ENCODE data around the gene ITFG1.
"Not testable (repeated sequence)": the region's sequence is repeated elsewhere in the genome, so short reads cannot be mapped to it uniquely, and the experiment has no call there.

Gene ITFG1

DNA sequence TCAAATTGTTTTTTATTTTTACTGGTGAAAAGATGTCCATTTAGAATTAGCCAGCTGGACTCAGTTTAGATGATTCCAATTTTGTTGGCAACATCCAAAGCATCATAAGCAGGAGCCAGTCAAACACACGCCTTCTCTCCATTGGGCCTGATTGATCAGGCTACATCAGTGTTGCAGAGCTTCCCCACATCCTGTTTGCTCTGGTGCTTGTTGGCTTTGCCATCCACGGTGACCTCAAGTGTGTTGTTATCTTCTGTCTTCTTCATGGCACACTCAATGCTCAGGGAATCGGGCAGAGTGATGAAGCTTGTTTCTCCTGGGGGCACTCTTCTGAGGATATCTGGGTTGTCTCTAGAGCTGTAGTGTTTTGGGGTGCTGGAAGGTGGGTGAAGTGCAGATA is 310.8 kb downstream of the ITFG1 start:
- no peak for DNase-seq (ENCODE audit: low spot score)

DNA sequence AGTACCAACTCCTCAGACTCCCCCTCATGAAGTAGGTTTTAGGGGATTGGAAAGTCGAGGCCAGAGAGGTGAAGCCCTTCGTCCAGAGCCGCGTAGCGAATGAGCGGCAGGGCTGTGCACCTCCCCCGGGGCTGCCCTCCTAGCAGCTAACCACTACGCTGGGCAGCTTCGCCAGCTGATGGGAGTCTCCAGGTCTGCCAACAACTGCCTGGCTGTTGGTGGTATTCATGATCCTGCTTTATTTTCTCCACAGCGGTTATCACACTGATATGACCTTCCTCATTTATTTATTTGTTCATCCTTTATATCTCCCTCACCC is 316.3 kb downstream of the ITFG1 start:
- DNase-seq (ENCODE audit: low spot score): no peak

DNA sequence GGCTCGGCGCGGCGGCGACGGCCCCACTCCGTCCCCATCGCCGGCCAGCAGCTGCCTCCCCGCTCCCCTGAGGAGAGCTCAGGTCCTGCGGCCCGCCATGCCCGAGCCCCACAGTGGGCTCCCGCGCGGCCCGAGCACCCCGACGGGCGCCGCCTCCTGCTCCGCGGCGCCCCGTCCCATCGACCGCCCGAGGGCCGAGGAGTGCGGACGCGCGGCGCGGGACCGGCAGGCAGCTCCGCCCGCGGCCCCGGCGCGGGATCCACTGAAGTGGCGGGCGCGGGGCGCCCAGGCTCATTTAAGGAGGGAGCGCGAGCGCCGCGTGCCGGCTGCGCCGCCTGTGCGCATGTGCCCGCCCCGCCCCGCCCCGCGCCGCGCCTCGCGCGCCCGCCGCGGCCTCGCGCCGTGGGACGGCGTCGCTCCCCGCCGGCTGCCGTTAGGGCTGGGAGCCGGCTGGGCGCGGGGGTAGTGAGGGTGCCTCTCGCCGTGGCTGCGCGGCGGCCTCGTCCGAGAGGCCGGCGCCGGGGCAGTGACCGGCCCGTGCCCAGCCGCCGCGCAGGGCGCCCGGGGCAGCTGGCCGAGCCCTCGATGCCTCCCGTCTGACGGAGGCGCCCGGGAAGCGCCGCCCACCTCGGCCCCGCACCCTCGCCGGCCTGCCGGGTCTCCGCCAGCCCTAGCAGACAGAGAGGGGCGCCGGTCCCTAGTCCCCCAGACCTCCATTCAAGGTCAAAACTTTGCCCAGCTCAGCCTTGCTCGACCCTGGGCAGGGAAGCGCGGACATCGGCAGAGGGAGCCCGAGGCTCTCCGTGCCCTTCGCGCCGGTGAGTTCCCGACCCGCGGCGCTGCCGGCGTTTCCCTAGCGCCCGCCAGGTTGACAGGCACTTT is 316.9 kb downstream of the ITFG1 start, which contains the start of gene NETO2:
TSS of gene NETO2 (minus strand) at position 269 of the 882 bp plus-strand sequence. CDS start 333 bp downstream, outside the sequence.
- peak; percentile 57 for DNase-seq (ENCODE audit: low spot score)

DNA sequence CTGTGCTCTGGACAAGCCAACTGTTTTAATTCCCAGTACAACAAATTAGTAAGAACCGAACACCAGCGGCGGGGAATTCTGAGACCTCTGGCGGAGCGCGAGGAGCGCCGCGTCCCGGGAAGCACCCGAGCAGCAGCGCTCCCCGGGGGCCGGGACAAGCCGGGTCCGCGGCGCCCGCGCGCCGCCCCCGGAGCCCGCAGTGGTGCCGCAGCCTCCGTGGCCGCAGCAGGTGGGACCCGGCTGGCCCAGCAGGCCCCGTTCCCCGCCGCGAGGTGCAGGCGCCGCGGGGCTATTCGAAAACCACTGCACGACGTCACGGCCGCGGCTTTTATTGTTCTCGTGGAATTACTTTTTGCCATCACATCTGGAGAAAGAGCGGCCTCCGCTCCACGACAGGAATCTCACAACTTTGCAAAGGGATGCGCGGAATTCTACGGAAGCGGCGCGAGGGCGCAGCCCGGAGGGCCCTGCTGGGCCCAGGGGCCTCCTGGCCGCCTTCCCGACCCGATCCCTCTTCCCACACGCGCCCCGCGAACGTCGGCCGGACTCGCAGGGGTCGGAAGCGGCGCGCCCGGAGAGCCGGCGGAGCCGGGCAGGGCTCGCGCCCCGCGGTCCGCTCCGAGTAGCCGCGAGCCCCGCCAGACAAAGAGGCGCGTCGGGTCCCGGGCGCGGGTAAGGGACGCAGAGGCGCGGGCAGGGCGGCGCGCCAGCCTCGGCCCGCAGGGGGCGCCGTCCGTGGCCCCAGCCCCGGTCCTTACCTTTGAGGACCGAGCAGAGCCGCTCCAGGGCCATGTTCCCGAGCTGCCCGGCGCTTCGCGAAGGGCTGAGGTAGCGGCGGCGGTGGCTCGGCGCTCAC is 317.8 kb downstream of the ITFG1 start:
- DNase-seq (ENCODE audit: low spot score): peak; percentile 62

DNA sequence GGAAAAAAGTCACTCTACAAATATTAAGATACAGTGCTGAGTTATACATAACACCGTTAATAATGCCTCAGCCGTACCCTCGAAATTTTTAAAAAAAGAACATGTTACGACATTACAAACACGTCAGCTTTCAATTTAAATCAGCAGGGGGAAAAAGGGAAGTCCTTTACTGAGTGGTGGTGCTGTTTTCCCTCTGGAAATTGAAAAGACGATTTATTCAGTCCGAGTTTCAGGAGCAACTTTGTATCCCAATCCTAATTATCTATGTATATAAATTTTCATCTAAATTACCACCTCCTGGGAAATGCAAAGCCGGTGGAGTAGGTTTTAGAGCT is 318.4 kb downstream of the ITFG1 start:
- DNase-seq (ENCODE audit: low spot score): no peak

DNA sequence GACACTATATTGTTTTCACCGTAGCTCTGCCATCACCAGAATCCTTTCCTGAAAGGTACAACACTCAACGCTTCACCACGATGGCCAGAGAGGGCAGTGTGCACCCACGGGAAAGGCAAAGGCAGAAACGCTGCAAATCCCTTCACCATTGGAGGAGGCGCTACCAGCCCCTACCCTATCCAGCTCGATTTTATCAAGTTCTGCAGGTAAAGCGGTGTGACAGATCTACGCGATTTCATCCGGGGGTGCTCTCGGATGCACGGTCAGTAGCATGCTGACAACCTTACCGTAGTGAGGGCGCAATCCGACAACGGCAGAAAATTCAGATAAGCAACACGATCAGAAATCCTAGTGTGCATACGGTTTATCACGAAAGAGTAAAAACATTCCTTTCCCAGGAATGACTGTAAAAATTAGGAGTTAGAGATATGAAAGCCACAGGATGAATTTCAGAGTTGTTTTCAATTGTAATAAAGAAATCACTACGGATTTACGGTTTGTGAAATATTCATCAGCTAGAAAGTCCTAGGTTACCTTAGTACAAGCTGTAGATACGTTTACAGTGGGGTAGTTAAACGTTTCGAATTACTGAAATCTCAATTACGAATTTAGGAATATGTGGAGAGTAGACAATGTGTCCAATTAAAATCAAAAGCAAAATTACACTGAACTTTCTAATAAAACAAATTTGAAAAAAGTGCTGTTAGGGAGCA is 318.9 kb downstream of the ITFG1 start:
- peak; percentile 87 for DNase-seq (ENCODE audit: low spot score)

DNA sequence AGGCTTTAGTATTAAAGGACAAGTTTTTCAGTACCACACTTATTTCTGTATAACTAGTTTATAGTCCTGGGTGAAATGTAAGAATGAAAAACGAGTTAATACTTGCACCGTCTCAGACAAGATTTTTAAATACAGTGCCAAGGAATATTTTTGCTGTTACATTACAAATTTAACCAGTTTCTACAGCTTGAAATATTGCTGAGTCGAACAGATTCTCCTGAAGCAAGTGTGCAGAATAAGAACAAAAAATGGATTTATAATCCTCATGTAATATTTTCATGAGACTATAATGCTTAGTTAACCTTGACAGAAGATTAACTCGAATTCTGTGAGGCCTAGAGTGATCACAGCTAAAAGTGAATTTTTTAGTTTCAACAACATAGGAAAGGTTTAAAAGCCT is 320.2 kb downstream of the ITFG1 start:
- DNase-seq (ENCODE audit: low spot score): no peak

DNA sequence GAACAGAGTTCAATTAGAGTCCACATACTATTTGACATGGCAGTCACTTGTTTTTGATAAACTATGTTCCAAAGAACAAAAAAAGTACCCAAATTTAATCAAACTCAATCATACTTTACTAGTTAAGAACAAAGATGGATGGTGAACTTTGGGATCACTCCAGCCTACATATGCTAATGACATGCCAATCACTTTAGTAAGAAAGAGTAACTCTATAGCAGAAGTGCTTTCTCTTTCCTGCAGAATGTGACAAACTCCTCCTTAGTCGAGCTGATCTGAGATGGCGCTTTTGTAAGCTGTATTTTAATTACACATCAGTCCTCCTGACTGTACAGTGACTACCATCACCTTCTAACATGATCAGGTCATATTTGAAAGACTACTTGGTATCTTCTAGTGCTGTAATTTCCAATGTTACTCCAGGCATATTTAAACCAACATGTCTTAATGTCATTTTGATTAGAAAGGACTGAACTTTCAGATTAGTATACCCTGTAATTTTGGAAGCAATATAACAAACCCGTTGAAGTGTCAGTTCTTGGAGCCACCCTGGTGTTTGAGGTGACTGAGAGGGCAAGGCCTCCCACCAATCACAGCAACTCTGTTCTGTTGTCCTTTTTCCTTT is 321.2 kb downstream of the ITFG1 start:
- no peak for DNase-seq (ENCODE audit: low spot score)

DNA sequence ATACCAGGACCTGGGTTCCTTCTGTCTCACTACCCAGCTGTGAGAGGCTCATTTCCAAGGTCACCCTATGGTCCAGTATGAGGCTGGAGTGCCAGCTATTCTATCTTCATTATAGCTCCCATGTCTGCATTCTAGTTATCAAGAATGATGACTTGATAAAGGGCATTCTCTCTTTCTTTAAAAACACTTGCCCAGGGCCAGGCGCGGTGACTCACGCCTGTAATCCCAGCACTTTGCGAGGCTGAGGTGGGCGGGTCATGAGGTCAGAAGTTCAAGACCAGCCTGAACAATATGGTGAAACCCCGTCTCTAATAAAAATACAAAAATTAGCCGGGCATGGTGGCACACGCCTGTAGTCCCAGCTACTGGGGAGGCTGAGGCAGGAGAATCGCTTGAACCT is 322.9 kb downstream of the ITFG1 start:
- not testable (repeated sequence) for DNase-seq (ENCODE audit: low spot score)

DNA sequence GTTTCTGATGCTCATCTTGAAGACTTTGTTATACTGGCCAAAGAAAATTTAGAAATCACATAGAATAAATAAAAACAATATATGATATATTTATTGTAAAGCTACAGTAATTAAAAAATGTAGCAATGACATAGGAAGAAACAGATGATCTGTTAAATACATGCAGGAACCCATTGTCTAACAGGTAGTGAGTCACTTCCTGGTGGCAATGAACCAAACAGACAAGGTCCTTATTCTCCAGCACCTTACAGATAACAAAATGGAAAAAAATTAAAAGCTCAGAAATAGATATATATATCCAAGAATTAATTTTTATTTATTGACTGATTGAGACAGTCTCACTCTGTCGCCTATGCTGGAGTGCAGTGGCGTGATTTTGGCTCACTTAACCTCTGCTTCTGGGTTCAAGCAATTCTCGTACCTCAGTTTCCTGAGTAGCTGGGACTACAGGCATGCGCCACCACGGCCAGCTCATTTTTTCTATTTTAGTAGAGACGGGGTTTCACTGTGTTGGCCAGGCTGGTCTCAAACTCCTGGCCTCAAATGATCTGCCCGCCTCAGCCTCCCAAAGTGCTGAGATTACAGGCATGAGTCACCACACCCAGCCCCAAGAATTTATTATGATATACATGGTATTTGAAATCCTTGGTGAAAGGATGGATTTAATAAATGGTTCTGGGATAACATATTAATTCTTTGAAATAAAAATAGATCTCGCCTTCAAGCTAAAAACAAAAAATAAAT is 324.6 kb downstream of the ITFG1 start:
- peak; percentile 34 for DNase-seq (ENCODE audit: low spot score)

DNA sequence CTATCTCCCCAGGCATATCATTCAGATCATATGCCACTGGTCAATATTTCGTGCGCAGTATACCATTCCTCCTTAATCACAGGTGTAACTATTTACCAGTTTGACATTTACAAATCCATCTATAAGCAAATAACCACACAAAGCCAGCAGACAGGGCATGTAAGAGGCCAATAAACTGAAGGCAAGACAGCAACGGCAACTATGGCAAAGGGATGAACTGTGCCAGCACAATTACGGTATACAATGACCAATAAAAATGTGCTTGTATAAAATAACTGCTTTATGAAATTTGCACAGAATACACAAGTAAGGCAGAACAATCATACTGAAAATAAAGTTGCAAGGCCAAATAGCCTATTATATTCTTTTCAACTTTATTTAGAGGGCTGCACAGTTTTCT is 326.3 kb downstream of the ITFG1 start:
- no peak for DNase-seq (ENCODE audit: low spot score)

DNA sequence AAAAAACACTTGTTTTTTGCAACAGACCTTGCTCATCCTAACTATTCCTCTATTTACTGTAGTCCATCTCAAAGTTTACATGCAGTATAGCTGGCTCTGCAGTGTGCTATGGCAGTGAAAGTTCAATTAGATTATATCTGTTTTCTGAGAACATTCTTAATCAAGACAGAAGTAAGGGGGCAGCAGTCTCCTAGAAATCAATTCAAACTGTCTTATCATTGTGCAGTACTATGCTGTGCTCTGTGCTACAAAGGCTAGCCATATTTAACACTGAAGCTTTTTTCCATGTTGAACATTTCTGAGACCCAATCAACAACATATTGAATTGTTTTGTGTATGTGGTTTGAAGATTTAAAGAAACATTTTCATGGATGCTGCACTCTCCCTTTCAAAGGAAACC is 328.6 kb downstream of the ITFG1 start:
- no peak for DNase-seq (ENCODE audit: low spot score)

DNA sequence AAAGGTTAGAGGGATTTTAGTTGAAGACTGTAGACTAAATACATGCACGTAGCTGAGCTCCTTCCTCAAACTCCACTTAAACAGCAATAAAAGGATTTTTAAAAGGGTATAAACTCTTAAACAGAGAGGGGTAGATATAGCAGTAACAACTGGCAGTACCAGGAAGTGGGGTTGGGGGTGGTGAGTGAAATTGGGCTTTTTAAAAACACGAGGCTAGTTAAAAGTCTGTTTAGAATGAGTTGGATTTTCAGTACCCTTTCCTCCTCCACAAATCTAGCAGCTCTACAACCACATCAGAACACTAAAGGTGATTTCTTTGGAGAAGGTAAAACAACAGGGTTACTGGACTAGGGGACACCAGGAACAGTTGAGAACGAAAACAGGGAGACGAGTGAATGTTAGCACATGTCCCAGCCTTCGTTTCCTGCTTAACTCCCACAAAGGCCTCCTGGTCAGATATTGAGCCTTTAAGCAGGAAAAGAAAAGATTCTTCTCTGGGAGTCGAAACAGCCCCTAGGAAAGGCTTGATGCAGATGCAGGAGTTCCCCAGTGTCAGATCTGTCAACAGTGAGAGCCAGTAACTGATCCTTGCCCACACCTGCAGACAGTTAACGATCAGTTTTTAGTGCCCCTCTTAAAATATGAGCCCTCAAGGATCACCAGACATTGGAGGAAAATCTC is 331.0 kb downstream of the ITFG1 start:
- DNase-seq (ENCODE audit: low spot score): no peak

DNA sequence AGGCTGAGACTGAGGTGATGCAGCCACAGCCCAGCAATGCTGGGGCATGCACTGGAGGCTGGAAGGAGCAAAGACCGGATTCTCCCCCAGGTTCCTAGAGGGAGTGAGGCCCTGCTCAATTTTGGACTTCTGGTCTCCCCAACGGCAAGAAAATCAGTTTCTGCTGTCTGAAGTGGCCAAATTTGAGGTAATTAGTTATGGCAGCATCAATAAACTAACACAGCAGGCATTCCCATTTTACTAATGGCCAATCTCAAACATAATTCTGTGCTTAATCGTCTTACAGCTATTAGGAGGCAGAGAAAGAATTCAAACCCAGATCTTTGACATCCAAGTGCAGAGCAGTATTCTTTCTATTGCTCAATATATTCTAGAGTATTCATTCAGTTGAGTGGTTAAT is 333.3 kb downstream of the ITFG1 start:
- no peak for DNase-seq (ENCODE audit: low spot score)

DNA sequence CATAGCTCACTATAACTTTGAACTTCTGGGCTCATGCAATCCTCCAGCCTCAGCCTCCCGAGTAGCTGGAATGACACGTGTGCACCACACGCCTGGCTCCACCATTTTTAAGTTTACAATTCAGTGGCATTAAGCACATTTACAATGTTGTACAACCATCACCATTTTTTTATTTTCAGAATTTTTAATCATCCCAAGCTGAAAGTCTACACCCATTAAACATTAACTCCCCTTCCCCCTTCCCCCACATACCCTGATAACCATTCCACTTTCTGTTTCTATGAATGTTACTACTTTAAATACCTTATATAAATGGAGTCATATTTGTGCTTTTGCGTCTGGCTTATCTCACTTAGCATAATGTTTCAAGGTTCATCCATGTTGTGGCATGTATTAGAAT is 335.1 kb downstream of the ITFG1 start:
- no peak for DNase-seq (ENCODE audit: low spot score)

DNA sequence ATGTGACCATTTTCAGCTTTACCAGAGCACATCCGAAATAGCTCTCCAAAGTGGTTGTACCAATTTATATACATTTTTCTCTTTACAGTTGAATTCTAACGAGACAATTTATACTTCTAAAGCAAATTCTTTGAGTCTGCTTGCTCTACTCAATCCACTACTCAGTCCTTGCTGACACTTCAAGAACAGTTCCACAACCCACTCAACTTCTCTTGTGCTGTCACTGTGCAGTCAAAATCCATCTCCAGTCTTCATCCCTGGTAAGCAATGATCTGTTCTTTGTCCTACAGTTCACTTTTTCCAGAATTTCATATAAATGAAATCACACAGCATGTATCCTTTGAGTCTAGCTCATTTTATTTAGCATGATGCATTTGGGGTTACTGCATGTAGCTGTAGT is 347.7 kb downstream of the ITFG1 start:
- no peak for DNase-seq (ENCODE audit: low spot score)

DNA sequence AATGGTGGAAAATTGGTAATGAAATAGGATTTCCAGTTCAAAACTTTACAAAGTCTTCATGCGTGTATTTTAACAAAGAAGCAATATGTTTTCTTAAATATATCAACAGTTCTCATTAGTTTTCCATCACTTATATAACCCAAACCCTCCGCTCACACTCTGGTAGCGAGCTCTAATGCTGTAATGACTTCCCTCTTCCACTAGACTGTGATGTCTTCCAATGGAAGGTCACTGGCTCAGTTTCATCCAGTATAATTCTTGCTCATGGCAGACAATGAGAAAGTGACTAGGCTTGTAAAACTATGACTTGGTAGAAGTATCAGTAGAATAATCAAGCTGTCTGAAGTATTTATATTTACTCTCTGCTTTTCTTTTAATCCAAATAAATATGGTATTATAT is 349.9 kb downstream of the ITFG1 start:
- no peak for DNase-seq (ENCODE audit: low spot score)

DNA sequence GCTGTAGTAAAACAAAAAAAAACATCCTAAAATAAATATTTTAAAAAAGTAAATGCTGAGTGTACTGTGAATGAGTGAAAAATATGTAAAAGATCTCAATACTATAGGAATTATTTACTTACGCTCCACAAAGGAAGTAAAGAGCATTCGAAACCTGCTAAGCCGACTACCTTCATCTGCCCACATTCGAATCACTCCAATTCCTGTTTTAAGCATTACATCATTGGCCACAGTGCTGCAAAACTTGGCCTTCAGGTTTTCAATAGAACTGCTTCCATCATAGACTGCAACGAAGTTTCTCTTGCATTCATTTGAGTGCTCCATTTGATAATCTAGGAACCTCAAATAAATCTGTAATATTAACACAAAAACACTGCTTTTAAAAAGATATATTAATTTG is 351.5 kb downstream of the ITFG1 start:
- DNase-seq (ENCODE audit: low spot score): no peak

Measured in CD4-positive, alpha-beta T cell treated with Interleukin-15 for 4 hours (primary cell).